HG03521 (cell line): ENCODE data around the gene PDCD11.
"Not testable (repeated sequence)": the region's sequence is repeated elsewhere in the genome, so short reads cannot be mapped to it uniquely, and the experiment has no call there.

Source experiments
- ATAC-seq: cut with Tn5 transposase; IDR thresholded peaks from one replicate; pipeline ENCODE4 v1.9.1; 2021; ENCODE audit warnings: mild to moderate bottlenecking, moderate library complexity; ENCODE audit not compliant: unreplicated experiment

PDCD11 gene

DNA sequence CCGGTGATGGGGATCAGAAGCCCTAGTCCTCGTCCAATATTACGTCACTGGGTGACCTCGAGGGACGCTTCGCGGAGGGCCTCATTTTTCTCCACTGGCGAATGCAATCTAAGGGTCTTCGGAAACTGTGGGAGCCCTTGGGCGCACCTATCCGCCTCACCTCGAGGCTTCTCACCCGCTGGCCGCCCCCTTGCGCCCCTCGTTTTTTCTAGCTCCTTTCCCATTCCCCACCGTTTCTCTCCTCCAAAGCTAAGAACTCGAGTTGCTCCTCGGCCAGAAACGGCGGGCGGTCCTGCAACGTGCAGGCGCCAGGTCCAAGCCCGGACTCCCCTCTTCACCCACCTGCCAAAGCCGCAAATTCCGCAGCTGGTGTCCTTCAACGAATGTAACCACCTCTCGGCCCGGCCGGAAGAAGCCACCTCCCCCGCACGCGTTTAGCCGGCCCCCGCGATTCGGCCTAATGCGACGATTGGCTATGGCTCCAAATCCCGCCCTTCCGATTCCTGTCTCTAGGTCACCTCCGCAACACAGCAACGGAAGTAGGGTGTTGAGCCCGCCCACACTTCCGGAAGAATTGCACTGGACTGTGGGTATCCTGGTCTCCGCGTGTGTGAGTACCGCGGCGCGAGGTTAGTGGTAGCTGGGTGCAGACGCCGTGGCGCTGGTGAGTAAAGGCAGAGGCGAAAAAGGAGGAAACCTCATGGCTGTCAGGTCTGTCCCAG, at the start of gene PDCD11, which contains the start of gene ATP5MK:
Gene PDCD11 (plus strand): TSS at position 560 of the 722 bp plus-strand sequence. CDS start 1,801 bp downstream, outside the sequence.
Gene ATP5MK (minus strand): TSS at position 409 of the 722 bp plus-strand sequence. CDS start 4,018 bp downstream, outside the sequence.
- ATAC-seq: peak; percentile 98

DNA sequence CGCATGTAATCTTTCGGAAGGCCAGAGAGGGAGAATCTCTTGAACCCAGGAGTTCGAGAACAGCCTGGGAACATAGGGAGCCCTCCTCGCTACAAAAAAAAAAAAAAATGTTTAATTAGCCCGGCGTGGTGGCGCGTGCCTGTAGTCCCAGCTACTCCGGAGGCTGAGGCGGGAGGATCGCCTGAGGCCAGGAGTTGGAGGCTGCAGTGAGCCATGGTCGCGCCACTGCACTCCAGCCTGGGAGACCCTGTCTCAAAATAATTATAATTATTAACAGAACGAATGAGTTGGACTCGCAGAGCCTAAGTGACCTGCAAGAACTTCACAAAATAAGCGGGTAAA, 46.3 kb upstream of the PDCD11 start:
- ATAC-seq: no peak

DNA sequence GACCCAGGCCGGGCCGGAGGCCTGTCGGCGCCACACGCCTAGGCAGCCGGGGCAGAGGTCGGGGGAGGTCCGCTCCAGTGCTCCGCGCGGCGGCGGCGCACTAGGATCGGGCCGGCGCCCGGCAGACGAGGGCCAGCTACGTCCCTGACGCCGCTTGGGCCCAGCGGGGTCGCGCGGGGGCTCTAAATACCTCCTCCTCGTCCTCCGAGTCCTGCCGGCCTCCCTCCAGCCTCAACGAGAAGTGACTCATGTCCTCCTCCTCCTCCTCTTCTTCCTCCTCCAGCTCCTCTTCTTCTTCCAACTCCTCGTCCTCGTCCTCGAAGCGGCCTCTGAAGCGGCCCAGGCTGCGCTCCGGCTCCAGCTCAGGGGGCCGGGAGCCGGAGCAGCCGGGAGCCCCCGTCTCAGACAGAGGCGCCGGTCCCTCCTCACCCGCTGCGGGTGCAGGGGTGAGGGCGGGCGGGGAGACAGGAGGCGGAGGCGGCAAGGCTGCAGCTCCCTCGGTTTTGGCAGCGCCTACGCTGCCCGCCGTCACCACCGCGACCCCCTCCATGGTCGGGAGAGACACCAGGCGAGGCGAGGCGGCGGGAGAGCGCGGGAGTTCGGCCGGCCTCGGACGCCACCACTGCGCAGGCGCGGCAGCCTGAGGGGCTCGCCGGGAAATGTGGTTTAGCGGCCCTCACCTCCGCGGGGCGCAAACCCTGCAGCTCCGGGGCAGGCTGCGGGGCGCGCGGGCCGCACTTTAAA, 45.7 kb upstream of the PDCD11 start, which contains the start of gene PCGF6:
Gene PCGF6 (minus strand): TSS at position 624 of the 744 bp plus-strand sequence. CDS start 74 bp downstream, at position 550.
- ATAC-seq: peak; percentile 85

- no peak for ATAC-seq
These were observed 43.1 kb upstream of the PDCD11 start for GRCh38 chr10:103353281-103353680.

DNA sequence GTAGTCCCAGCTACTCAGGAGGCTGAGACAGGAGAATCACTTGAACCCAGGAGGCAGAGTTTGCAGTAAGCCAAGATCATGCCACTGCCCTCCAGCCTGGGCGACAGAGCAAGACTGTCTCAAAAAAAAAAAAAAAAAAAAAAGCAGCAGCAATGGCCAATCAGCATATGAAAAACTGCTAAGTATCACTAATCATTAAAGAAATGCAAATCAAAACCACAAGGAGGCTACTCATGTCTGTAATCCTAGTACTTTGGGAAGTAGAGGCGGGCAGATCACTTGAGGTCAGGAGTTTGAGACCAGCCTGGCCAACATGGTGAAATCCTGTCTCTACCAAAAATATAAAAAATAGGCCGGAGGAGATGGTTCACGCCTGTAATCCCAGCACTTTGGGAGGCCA, 41.9 kb upstream of the PDCD11 start:
- not testable (repeated sequence) for ATAC-seq

- ATAC-seq: no peak
These were observed 40.4 kb upstream of the PDCD11 start for GRCh38 chr10:103355906-103356599.

- ATAC-seq: not testable (repeated sequence)
These were observed 36.9 kb upstream of the PDCD11 start for GRCh38 chr10:103359493-103359892.

DNA sequence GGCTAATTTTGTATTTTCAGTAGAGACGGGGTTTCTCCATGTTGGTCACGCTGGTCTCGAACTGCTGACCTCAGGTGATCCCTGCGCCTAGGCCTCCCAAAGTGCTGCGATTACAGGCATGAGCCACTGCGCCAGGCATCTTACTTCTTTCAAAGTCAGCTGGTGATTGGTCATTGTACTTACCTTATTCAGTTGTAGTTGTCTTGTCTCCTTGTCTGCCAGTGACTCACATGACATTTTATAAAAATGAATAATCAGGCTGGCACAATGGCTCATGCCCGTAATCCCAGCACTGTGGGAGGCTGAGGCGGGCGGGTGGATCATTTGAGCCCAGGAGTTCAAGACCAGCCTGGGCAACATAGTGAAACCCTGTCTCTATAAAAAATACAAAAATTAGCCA, 35.6 kb upstream of the PDCD11 start:
- ATAC-seq: not testable (repeated sequence)

DNA sequence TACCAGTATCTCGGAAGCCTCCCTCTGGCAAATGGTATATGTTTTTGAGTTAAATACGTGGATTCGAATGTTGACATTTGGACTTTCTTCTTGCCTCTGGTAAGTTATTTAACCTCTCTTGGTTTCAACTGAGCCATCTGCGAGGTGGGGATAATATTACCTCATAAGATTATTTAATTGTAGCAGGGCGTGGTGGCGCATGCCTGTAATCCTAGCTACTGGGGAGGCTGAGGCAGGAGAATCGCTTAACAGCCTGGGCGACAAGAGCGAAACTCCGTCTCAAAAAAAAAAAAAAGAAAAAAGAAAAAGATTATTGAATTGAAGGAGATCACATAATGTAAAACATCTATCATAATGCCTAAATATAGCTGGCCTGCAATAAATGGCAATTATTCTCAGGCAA, 29.0 kb upstream of the PDCD11 start:
- no peak for ATAC-seq

DNA sequence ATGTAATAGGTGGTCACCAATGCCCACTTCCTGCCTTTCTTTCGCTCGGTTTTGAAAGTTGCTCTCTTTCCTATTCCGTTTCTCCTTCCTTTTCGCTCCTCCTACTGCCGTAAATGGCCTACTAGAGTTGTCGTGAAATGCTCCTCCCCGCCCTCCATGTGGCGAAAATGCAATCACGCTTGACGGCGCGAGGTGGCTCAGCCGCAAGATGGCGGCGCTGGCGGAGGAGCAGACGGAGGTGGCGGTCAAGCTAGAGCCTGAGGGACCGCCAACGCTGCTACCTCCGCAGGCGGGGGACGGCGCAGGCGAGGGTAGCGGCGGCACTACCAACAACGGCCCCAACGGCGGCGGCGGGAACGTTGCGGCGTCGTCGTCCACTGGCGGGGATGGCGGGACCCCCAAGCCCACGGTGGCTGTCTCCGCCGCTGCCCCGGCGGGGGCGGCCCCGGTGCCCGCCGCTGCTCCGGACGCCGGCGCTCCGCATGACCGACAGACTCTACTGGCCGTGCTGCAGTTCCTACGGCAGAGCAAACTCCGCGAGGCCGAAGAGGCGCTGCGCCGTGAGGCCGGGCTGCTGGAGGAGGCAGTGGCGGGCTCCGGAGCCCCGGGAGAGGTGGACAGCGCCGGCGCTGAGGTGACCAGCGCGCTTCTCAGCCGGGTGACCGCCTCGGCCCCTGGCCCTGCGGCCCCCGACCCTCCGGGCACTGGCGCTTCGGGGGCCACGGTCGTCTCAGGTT, 28.5 kb upstream of the PDCD11 start, which contains the start of gene TAF5:
Gene TAF5 (plus strand): TSS at position 195 of the 737 bp plus-strand sequence. CDS start 14 bp downstream, at position 209.
- ATAC-seq: peak; percentile 64

DNA sequence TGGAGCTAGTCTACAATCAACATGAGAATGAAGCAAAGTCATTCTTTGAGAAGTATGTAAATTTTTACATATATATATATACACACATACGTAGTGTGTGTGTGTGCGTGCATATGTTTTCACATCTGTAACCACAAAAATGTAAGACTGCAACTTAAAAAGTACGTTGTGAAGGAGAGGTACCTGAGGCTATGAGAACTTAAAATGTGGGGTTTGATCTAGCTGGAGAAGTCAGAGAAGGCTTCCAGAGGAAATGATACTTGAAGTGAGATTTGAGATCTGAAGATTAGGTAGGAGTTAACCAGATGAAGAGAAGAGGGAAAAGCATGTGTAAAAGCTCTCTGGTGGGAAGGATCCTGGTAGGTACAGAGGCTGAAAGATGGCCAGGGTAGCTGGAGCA, 22.9 kb upstream of the PDCD11 start:
- peak; percentile 45 for ATAC-seq

GRCh38 chr10:103374263-103374662, 22.2 kb upstream of the PDCD11 start:
- ATAC-seq: no peak

DNA sequence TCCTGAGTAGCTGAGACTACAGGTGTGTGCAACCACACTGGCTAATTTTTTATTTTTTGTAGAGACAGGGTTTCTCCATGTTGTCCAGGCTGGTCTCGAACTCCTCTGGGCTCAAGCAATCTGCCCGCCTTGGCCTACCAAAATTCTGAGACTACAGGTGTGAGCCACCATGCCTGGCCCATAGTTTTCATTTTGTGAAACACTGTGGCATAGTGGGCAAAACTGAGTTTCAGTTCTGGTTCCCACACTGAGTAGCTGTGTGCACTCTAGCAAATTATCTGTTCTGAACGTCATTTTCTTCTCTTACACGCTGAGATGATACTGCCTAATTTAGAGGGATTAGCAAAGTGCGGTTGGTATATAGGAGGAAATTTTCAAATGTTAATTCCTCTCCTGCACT, 13.7 kb upstream of the PDCD11 start:
- ATAC-seq: no peak

GRCh38 chr10:103394180-103394579, 2.2 kb upstream of the PDCD11 start:
- no peak for ATAC-seq

DNA sequence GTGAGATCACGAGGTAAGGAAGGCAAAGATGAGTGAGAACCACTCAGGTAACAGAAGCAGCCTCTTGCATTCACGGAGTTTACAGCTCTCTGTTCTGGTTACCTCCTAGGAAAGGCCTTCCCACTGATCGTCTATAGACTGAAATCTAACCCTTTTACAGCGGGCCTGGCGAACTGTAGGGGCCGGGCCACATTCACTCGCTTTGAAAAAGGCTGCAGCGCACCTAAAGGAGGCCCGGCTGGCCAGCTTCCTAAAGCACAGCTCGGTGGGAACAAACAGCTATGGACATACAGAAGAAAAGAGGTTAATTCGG, 716 bp upstream of the PDCD11 start:
- ATAC-seq: no peak

DNA sequence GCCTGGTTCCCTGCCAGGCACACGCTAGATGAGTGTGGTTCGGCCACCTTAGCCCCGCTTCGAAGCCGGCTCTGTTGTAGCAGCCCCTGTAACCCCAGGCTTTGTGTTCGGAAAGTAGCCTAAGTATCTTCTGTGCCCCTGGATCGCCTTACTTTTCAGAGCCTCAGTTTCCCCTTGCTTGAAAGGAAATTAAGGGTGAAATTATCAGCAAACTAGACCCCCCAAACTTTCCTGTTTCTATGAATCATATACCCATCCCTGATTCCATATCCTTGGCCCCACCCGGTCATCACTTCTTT, 312 bp downstream of the PDCD11 start:
- no peak for ATAC-seq

GRCh38 chr10:103397191-103397825, 882 bp downstream of the PDCD11 start:
- no peak for ATAC-seq

GRCh38 chr10:103413564-103413963, 17.1 kb downstream of the PDCD11 start:
- no peak for ATAC-seq

- ATAC-seq: no peak
These were observed 19.2 kb downstream of the PDCD11 start for GRCh38 chr10:103415581-103415980.

DNA sequence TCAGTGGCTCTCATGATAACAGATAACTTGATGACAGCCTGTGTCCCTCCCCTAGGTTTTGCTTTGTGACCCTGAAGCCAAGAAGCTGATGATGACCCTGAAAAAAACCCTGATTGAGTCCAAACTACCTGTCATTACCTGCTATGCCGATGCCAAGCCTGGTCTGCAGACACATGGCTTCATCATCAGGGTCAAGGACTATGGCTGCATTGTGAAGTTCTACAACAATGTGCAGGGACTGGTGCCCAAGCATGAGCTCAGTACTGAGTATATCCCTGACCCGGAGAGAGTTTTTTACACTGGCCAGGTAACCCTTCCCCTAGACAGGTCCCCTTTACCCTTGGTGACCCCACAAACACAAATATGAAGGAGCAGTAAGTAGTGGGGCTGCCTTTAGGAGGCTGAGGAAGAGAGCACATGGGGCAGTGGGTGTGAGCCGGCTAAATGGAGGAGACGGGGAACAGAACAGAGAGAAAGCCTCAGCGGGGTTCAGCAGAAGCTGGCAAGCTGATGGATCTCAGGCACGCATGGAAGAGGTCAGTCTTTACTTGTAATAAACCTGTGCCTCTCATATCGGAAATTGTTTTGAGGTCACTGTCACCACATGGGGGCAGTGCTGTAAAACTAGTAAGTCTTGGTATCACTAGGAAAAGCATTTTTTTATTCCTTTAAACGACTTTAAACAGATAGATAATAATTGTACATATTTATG, 20.2 kb downstream of the PDCD11 start:
- no peak for ATAC-seq
